BLaER1 treated with 17β-estradiol and CSF1 and Interleukin-3, amounts not matched to agents 10 nM and 100 nM (cell line): ENCODE results near the gene EIF2D.
"Not testable (repeated sequence)": the region's sequence is repeated elsewhere in the genome, so short reads cannot be mapped to it uniquely, and the experiment has no call there.

ENCODE experiments used
- H3K27ac ChIP-seq, 11 experiments: shearing (Covaris generic); formaldehyde crosslinking; 2 replicates each; pipeline ENCODE4 v1.8.1; 2022
- H3K27me3 ChIP-seq, 11 experiments: shearing (Covaris generic); formaldehyde crosslinking; 2 replicates each; pipeline ENCODE4 v1.8.1; 2022
- H3K36me3 ChIP-seq, 11 experiments: shearing (Covaris generic); formaldehyde crosslinking; 2 replicates each; pipeline ENCODE4 v1.8.1; 2022
- H3K4me1 ChIP-seq, 10 experiments: shearing (Covaris generic); formaldehyde crosslinking; 2 replicates each; pipeline ENCODE4 v1.8.1; 2022
- H3K4me2 ChIP-seq, 11 experiments: shearing (Covaris generic); formaldehyde crosslinking; 2 replicates each; pipeline ENCODE4 v1.8.1; 2022
- H3K4me3 ChIP-seq, 10 experiments: shearing (Covaris generic); formaldehyde crosslinking; 2 replicates each; pipeline ENCODE4 v1.8.1; 2022
- H3K9ac ChIP-seq, 11 experiments: shearing (Covaris generic); formaldehyde crosslinking; 2 replicates each; pipeline ENCODE4 v1.8.1; 2022
- H3K9me3 ChIP-seq, 11 experiments: shearing (Covaris generic); formaldehyde crosslinking; replicated peaks in 1 of 11; 2 replicates each; pipeline ENCODE4 v1.8.1; 2022
- H4K20me1 ChIP-seq, 11 experiments: shearing (Covaris generic); formaldehyde crosslinking; 2 replicates each; pipeline ENCODE4 v1.8.1; 2022
- Cebpa-rat ChIP-seq, 11 experiments: shearing (Covaris generic); IDR thresholded peaks; 2 replicates each; pipeline ENCODE4 v1.8.1; 2022

EIF2D gene

GRCh38 chr1:206647224-206647623 lies 35.0 kb upstream of the EIF2D start:
- no peaks in the 10 kb centered on the region for H3K27me3 ChIP-seq
- H3K4me2 ChIP-seq = no peak overlapping the region
- peaks cover 14 to 100% (median 92%) of the 10 kb centered on the region in 11 experiments for H3K36me3 ChIP-seq
- H3K27ac ChIP-seq = peak overlapping the region in 2 of 11 experiments; percentile 7 to 43; a peak in 2 of 22 replicates
- 0 out of 22 replicates have a peak, but pooled peaks cover 0 to 5% (median 0%) of the 10 kb centered on the region in 11 experiments for H3K9me3 ChIP-seq
- H3K9ac ChIP-seq = no peak overlapping the region
- TF ChIP-seq Cebpa-rat (IDR thresholded peaks at IDR 0.05) = no peak
- peaks cover 23 to 64% (median 52%) of the 10 kb centered on the region in 10 experiments for H3K4me1 ChIP-seq
- H3K4me3 ChIP-seq = no peak overlapping the region
- H4K20me1 ChIP-seq = peaks cover 0 to 79% (median 0%) of the 10 kb centered on the region in 11 experiments; a peak in 7 of 22 replicates

GRCh38 chr1:206646504-206646903 lies 34.2 kb upstream of the EIF2D start:
- H3K36me3 ChIP-seq = peaks cover 14 to 97% (median 92%) of the 10 kb centered on the region in 11 experiments
- H4K20me1 ChIP-seq = peaks cover 0 to 73% (median 0%) of the 10 kb centered on the region in 11 experiments; a peak in 7 of 22 replicates

DNA sequence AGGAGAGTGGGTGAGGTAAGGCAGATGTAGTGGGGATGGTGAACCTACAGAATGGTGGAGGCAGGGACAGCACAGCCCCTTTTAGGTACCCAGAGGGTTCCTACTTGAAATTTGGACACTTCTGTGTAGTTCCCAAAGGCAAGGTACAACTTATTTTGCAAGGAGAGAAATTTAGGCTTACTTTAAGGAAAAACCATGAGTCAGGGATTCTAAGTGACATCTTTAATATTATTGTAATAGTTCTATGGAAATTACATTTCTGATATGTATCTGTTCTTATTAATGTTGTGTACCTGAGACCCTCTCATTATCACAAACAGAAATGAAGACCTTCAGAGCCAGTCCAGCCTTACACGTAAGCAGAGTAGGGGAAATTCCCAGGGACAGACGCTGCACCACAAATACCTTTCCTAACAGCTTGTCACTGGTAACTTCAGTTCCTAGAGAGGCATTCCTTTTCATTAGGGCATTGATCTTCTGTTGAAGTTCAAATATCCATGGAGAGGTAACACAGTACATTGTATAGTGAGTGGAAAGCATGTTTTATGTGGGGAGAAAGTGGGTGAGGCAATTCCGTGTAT lies 30.9 kb upstream of the EIF2D start:
- H3K9ac ChIP-seq = no peak overlapping the region
- peak overlapping the region in 1 of 11 experiments; percentile 23; a peak in 1 of 22 replicates for H3K27ac ChIP-seq
- peak overlapping the region in 7 of 11 experiments; percentile 5 to 53 (median 39); a peak in 5 of 22 replicates for H3K4me2 ChIP-seq
- H3K4me3 ChIP-seq = no peak overlapping the region
- H3K4me1 ChIP-seq = peaks cover 20 to 48% (median 33%) of the 10 kb centered on the region in 10 experiments
- TF ChIP-seq Cebpa-rat (IDR thresholded peaks at IDR 0.05) = no peak
- peaks cover 10 to 97% (median 93%) of the 10 kb centered on the region in 11 experiments for H3K36me3 ChIP-seq
- H4K20me1 ChIP-seq = peaks cover 0 to 75% (median 0%) of the 10 kb centered on the region in 11 experiments; a peak in 9 of 22 replicates
- H3K27me3 ChIP-seq = no peaks in the 10 kb centered on the region
- peaks cover 0 to 5% (median 0%) of the 10 kb centered on the region in 11 experiments; a peak in 3 of 22 replicates for H3K9me3 ChIP-seq

More at GRCh38 chr1:206646504-206646903, 34.2 kb upstream of the EIF2D start:
- Histone ChIP-seq H3K4me1 (peaks cover 23 to 56% (median 45%) of the 10 kb centered on the region in 10 experiments), H3K9ac (no peak overlapping the region), H3K27me3 (no peaks in the 10 kb centered on the region), H3K27ac (0 out of 22 replicates have a peak overlapping the region, but pooled peaks of 1 of the 11 experiments have one; percentile 43), H3K9me3 (0 out of 22 replicates have a peak, but pooled peaks cover 0 to 5% (median 0%) of the 10 kb centered on the region in 11 experiments), H3K4me2 (0 out of 22 replicates have a peak overlapping the region, but pooled peaks of 1 of the 11 experiments have one; percentile 8), H3K4me3 (no peak overlapping the region)
- TF ChIP-seq Cebpa-rat (IDR thresholded peaks at IDR 0.05) = no peak

DNA sequence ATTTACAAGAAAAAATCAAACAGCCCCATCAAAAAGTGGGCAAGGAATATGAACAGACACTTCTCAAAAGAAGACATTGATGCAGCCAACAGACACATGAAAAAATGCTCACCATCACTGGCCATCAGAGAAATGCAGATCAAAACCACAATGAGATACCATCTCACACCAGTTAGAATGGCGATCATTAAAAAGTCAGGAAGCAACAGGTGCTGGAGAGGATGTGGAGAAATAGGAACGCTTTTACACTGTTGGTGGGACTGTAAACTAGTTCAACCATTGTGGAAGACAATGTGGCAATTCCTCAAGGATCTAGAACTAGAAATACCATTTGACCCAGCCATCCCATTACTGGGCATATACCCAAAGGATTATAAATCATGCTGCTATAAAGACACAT lies 29.8 kb upstream of the EIF2D start:
- not testable (repeated sequence) for H3K9me3 ChIP-seq, H3K27ac ChIP-seq, H3K27me3 ChIP-seq, H3K4me3 ChIP-seq, H3K4me2 ChIP-seq, H3K9ac ChIP-seq
- Histone ChIP-seq H3K36me3 (peaks cover 0 to 95% (median 86%) of the 10 kb centered on the region in 11 experiments; a peak in 18 of 22 replicates), H4K20me1 (peaks cover 0 to 81% (median 6%) of the 10 kb centered on the region in 11 experiments; a peak in 10 of 22 replicates), H3K4me1 (peaks cover 27 to 54% (median 37%) of the 10 kb centered on the region in 10 experiments)

- H3K27ac ChIP-seq = peak overlapping the region in 8 of 11 experiments; percentile 18 to 92 (median 83); a peak in 15 of 22 replicates
- H4K20me1 ChIP-seq = peaks cover 0 to 56% (median 9%) of the 10 kb centered on the region in 11 experiments; a peak in 9 of 22 replicates
- peak overlapping the region in 9 of 11 experiments; percentile 81 to 91 (median 89); a peak in 17 of 22 replicates for H3K9ac ChIP-seq
- peaks cover 35 to 66% (median 52%) of the 10 kb centered on the region in 10 experiments for H3K4me1 ChIP-seq
- peaks cover 0 to 52% (median 42%) of the 10 kb centered on the region in 11 experiments; a peak in 17 of 22 replicates for H3K36me3 ChIP-seq
- TF ChIP-seq Cebpa-rat (IDR thresholded peaks at IDR 0.05) = no peak
- H3K27me3 ChIP-seq = no peaks in the 10 kb centered on the region
- peaks cover 0 to 4% (median 0%) of the 10 kb centered on the region in 11 experiments; a peak in 3 of 22 replicates for H3K9me3 ChIP-seq
- peak overlapping the region in 8 of 10 experiments; percentile 80 to 94 (median 92); a peak in 14 of 20 replicates for H3K4me3 ChIP-seq
- H3K4me2 ChIP-seq = peak overlapping the region; percentile 83 to 98 (median 93); a peak in 21 of 22 replicates
Observed at GRCh38 chr1:206637605-206638004, 25.3 kb upstream of the EIF2D start.

DNA sequence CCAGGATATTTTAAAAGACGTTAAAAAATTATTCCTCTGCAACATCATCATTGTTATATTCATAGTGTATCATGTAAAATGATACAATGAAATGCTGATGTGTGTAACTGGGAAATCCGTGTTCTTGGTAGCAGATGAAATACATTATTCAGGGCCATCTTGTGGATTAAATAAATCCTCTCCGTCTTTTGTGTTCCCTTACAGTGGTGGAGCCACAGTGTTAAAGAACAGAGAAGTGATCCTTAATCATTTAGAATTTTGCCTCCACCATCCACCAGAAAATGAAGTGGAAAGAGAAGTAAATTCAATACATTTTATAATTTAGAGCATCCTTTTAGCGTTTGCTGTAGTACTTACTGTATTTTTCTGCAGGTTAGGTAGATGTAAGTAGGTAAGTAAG lies 24.4 kb upstream of the EIF2D start:
- Histone ChIP-seq H4K20me1 (peaks cover 0 to 56% (median 9%) of the 10 kb centered on the region in 11 experiments; a peak in 9 of 22 replicates), H3K9me3 (peaks cover 0 to 4% (median 0%) of the 10 kb centered on the region in 11 experiments; a peak in 3 of 22 replicates), H3K27ac (peak overlapping the region in 8 of 11 experiments; percentile 18 to 92 (median 83); a peak in 15 of 22 replicates), H3K4me2 (peak overlapping the region; percentile 83 to 98 (median 93); a peak in 21 of 22 replicates), H3K9ac (peak overlapping the region in 9 of 11 experiments; percentile 81 to 91 (median 89); a peak in 17 of 22 replicates), H3K4me1 (peaks cover 35 to 68% (median 56%) of the 10 kb centered on the region in 10 experiments), H3K27me3 (no peaks in the 10 kb centered on the region), H3K4me3 (peak overlapping the region in 9 of 10 experiments; percentile 80 to 94 (median 91); a peak in 16 of 20 replicates), H3K36me3 (peaks cover 0 to 46% (median 39%) of the 10 kb centered on the region in 11 experiments; a peak in 17 of 22 replicates)
- TF ChIP-seq Cebpa-rat (IDR thresholded peaks at IDR 0.05) = no peak

GRCh38 chr1:206635978-206636345 lies 23.7 kb upstream of the EIF2D start:
- no peak for TF ChIP-seq Cebpa-rat (IDR thresholded peaks at IDR 0.05)
- Histone ChIP-seq H4K20me1 (peaks cover 0 to 50% (median 9%) of the 10 kb centered on the region in 11 experiments; a peak in 9 of 22 replicates), H3K4me3 (peak overlapping the region; percentile 80 to 94 (median 91)), H3K4me1 (peaks cover 35 to 74% (median 62%) of the 10 kb centered on the region in 10 experiments), H3K27me3 (no peaks in the 10 kb centered on the region), H3K9me3 (peaks cover 0 to 2% (median 0%) of the 10 kb centered on the region in 11 experiments; a peak in 3 of 22 replicates), H3K9ac (peak overlapping the region; percentile 79 to 91 (median 84)), H3K27ac (peak overlapping the region in 10 of 11 experiments; percentile 35 to 92 (median 82); a peak in 18 of 22 replicates), H3K4me2 (peak overlapping the region; percentile 83 to 98 (median 93)), H3K36me3 (peaks cover 0 to 39% (median 32%) of the 10 kb centered on the region in 11 experiments; a peak in 17 of 22 replicates)

- no peak for TF ChIP-seq Cebpa-rat (IDR thresholded peaks at IDR 0.05)
- H3K4me2 ChIP-seq = peak within 1 kb of the TSS; percentile 83 to 98 (median 93)
- peaks cover 0 to 45% (median 9%) of the 10 kb centered on the region in 11 experiments; a peak in 9 of 22 replicates for H4K20me1 ChIP-seq
- peak within 1 kb of the TSS; percentile 80 to 94 (median 91) for H3K4me3 ChIP-seq
- no peaks in the 10 kb centered on the region for H3K27me3 ChIP-seq
- H3K9ac ChIP-seq = peak within 1 kb of the TSS; percentile 79 to 91 (median 84)
- peak within 1 kb of the TSS in 10 of 11 experiments; percentile 35 to 92 (median 82); a peak in 20 of 22 replicates for H3K27ac ChIP-seq
- H3K36me3 ChIP-seq = peaks cover 0 to 32% (median 26%) of the 10 kb centered on the region in 11 experiments; a peak in 16 of 22 replicates
- no peaks in the 10 kb centered on the region; a peak in 2 of 22 replicates for H3K9me3 ChIP-seq
- peaks cover 35 to 71% (median 64%) of the 10 kb centered on the region in 10 experiments for H3K4me1 ChIP-seq
Observed at GRCh38 chr1:206635080-206635977, 23.1 kb upstream of the EIF2D start, which contains the start of gene DYRK3. Gene DYRK3 (plus strand): TSS chr1:206635536. CDS start chr1:206635704, 168 bp downstream.
